ENCODE data around the gene ZNF227.
"Not testable (repeated sequence)": the region's sequence is repeated elsewhere in the genome, so short reads cannot be mapped to it uniquely, and the experiment has no call there.

Gene ZNF227

DNA sequence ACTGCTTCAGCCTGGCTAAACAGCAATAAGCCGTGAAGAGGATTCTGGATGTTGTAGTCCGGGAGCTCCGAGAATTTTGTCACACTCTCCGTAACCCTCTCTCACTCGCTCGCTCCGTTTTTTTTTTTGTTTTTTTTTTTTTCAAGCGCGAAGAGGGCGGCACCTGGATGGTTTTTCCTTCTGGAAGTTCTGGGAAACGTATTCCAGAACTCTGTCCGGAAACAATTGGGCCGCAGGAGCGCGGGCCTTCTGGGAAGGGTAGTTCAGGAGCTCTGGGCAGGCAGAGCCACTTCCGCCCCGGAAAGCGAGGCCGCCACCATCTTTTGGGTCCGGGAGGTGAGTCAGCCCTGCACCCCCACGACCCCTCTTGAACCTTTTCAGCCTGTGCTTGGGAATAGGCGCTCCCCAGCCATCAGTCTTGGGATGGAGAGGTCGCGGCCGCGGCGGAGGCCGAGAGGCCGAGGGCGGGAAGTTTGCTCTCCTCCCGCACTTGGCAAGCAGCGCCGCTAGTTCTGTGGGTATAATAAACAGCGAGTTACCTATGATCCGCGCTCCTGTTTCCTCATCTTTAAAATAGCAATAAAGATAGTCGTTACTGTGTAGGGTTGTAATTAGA is at the start of gene ZNF227:
Gene ZNF227, plus strand, starts transcription at position 283 of the 616 bp plus-strand sequence. CDS start 5,261 bp downstream, outside the sequence.
- peaks cover 5% of the 10 kb centered on the region for H3K9me3 Mint-ChIP-seq
- peaks cover 39% of the 10 kb centered on the region for H3K4me1 Mint-ChIP-seq
- peaks cover 24% of the 10 kb centered on the region for H3K36me3 Mint-ChIP-seq
- H3K4me3 Mint-ChIP-seq = peak within 1 kb of the TSS; percentile 94
- no peaks in the 10 kb centered on the region for H3K27me3 Mint-ChIP-seq
- H3K27ac Mint-ChIP-seq = peak within 1 kb of the TSS; percentile 92

DNA sequence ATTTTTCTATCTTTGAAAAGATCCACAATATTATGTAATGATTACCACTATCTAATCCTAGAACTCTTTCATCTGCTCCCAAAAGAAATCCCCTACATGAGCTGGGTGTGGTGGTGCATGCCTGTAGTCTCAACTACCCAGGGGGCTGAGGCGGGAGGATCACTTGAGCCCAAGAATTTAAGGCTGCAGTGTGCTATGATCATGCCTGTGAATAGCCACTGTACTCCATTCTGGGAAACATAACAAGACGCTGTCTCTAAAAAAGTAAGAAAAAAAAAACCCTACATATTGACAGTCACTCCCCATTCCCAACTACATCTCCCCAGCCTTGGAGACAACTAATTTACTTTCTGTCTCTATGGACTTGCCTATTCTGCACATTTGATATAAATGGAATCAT is 48.5 kb upstream of the ZNF227 start:
- Mint-ChIP-seq H3K27me3 (no peaks in the 10 kb centered on the region), H3K36me3 (peaks cover 31% of the 10 kb centered on the region), H3K27ac (no peak overlapping the region), H3K9me3 (peaks cover 22% of the 10 kb centered on the region), H3K4me3 (no peak overlapping the region), H3K4me1 (peaks cover 33% of the 10 kb centered on the region)

DNA sequence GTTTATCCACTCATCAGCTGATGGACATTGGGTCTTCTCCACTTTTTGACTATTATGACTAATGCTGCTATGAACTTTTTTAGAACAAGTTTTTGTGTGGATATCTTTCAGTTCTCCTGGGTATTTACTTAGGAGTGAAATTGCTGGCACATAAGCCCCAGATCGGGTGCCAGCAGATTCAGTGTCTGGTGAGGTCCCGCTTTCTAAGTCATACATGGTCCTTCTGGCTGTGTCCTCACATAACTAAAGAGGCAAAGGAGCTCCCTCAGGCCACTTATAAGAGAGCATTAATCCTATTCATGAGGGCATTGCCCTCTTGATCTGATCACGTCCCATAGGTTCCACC is 48.0 kb upstream of the ZNF227 start:
- H3K36me3 Mint-ChIP-seq = peaks cover 33% of the 10 kb centered on the region
- no peaks in the 10 kb centered on the region for H3K27me3 Mint-ChIP-seq
- H3K4me1 Mint-ChIP-seq = peaks cover 34% of the 10 kb centered on the region
- H3K27ac Mint-ChIP-seq = peak overlapping the region; percentile 99
- H3K4me3 Mint-ChIP-seq = peak overlapping the region; percentile 99
- peaks cover 22% of the 10 kb centered on the region for H3K9me3 Mint-ChIP-seq

DNA sequence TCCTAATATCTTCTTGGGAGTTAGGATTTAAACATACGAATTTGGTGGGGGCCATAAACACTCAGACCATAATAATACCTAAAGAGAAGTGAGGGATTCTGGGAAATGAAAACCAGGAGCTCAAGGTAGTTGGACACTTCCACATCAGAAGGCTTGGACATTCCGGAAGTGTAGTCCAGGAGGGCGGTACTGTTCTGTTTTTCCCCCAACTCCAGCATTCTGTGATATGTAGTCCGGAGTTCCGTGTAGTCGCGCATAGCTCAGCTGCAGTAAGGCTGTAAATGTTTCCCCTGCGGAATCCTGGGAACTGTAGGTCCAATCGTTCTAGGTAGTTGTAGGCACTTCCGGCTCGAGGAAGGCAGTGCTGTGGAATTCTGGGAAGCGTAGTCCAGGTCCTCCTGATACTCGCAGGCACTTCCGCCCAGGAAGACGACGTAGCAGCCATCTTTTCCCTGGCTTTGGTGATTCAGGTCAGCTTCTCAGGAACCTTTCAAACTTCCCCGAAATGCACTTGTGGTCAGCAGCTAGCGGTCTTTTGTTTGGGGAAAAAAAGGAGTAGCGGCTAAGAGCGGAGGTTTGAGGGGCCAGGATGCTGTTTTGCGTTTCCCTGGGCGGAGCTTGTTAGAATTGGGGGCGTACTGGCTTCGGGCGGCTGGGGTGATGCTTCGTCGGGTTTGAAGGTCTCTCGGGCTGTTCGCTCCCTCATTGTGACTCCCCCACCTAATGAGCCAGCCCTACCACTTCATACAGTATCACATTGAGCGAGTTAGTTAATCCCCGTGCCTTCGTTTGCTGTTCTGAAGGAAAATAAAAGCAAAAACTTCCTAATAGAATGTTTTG is 47.4 kb upstream of the ZNF227 start, which contains the start of gene ZNF226:
Gene ZNF226, plus strand, starts transcription at position 428 of the 840 bp plus-strand sequence. CDS start 4,981 bp downstream, outside the sequence.
- Mint-ChIP-seq H3K27ac (peak within 1 kb of the TSS; percentile 99), H3K4me1 (peaks cover 34% of the 10 kb centered on the region), H3K27me3 (no peaks in the 10 kb centered on the region), H3K9me3 (peaks cover 22% of the 10 kb centered on the region), H3K4me3 (peak within 1 kb of the TSS; percentile 99), H3K36me3 (peaks cover 37% of the 10 kb centered on the region)

DNA sequence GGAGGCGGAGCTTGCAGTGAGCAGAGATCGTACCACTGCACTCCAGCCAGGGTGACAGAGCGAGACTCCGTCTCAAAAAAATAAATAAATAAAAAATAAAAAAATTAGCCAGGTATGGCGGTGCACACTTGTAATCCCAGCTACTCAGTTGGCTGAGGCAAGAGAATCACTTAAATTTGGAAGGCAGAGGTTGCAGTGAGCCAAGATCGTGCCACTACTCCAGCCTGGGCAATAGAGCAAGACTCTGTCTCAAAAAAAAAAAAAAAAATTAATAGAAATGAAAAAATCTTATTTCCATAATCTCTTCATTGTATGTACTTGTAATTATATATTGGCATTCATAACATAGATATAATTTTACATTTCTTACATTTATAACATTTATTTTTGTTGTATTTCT is 41.7 kb upstream of the ZNF227 start:
- peaks cover 74% of the 10 kb centered on the region for H3K36me3 Mint-ChIP-seq
- peaks cover 22% of the 10 kb centered on the region for H3K9me3 Mint-ChIP-seq
- not testable (repeated sequence) for H3K4me3 Mint-ChIP-seq, H3K27me3 Mint-ChIP-seq, H3K27ac Mint-ChIP-seq
- peaks cover 22% of the 10 kb centered on the region for H3K4me1 Mint-ChIP-seq

DNA sequence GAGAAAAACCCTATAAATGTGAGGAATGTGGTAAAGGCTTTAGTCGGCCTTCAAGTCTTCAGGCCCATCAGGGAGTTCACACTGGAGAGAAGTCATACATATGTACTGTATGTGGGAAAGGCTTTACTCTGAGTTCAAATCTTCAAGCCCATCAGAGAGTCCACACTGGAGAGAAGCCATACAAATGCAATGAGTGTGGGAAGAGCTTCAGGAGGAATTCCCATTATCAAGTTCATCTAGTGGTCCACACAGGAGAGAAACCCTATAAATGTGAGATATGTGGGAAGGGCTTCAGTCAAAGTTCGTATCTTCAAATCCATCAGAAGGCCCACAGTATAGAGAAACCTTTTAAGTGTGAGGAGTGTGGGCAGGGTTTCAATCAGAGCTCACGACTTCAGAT is 35.7 kb upstream of the ZNF227 start:
- H3K9me3 Mint-ChIP-seq = peaks cover 37% of the 10 kb centered on the region
- no peak overlapping the region for H3K4me3 Mint-ChIP-seq
- H3K36me3 Mint-ChIP-seq = peaks cover 70% of the 10 kb centered on the region
- H3K27me3 Mint-ChIP-seq = no peaks in the 10 kb centered on the region
- H3K4me1 Mint-ChIP-seq = no peaks in the 10 kb centered on the region
- no peak overlapping the region for H3K27ac Mint-ChIP-seq

DNA sequence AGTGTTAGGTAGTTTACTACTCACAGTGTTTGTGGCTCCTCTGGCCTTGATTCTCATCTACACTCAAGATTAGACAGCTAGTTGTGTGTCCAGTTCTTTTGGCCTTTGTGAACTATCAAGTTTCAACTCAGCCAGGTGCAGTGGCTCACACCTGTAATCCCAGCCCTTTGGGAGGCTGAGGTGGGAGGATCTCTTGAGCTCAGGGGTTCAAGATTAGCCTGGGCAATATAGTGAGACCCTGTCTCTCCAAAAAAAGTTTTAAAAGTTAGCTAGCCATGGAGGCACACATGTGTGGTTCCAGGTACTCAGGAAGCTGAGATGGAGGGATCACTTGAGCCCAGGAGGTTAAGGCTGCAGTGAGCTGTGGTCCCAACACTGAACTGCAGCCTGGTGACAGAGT is 31.4 kb upstream of the ZNF227 start:
- H3K27me3 Mint-ChIP-seq = no peaks in the 10 kb centered on the region
- peaks cover 35% of the 10 kb centered on the region for H3K36me3 Mint-ChIP-seq
- H3K4me1 Mint-ChIP-seq = no peaks in the 10 kb centered on the region
- no peak overlapping the region for H3K27ac Mint-ChIP-seq
- H3K4me3 Mint-ChIP-seq = no peak overlapping the region
- H3K9me3 Mint-ChIP-seq = peaks cover 40% of the 10 kb centered on the region

DNA sequence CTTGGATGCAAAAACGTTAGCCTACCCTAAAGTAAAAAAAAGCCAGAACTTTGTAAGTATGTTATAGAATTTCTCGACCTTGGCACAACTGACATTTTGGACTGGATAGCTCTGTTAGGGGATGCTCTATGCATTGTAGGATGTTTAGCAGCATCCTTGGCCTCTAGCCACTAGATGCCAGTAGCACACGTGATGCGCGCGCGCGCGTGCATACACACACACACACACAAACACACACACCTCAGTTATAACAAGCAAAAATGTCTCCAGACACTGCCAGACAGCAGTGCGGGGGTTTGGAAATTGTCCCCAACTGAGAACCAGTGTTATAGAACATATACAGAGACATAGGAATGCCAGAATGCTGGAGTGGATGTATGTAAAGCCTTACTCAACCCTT is 30.2 kb upstream of the ZNF227 start:
- peaks cover 41% of the 10 kb centered on the region for H3K9me3 Mint-ChIP-seq
- no peak overlapping the region for H3K4me3 Mint-ChIP-seq
- H3K27ac Mint-ChIP-seq = no peak overlapping the region
- peaks cover 24% of the 10 kb centered on the region for H3K36me3 Mint-ChIP-seq
- no peaks in the 10 kb centered on the region for H3K27me3 Mint-ChIP-seq
- no peaks in the 10 kb centered on the region for H3K4me1 Mint-ChIP-seq

DNA sequence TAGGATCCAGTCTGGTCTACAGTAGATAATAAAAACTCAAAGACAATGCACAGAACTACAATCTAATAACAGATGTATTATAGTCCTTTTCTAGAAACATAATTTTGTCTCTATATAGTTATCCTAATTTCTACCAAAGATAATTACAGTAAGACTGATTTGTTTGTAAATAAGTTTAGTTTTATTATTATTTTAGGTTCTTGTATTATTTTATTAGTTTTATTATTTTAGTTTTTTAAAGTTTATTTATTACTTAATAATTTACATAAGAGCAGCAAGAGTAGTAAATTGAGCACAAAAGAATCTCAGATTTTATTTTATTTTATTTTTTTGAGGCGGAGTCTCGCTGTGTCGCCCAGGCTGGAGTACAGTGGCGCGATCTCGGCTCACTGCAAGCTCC is 22.3 kb upstream of the ZNF227 start:
- Mint-ChIP-seq H3K27me3 (peaks cover 2% of the 10 kb centered on the region), H3K36me3 (peaks cover 27% of the 10 kb centered on the region), H3K4me3 (no peak overlapping the region), H3K4me1 (no peaks in the 10 kb centered on the region), H3K27ac (no peak overlapping the region), H3K9me3 (peaks cover 48% of the 10 kb centered on the region)

DNA sequence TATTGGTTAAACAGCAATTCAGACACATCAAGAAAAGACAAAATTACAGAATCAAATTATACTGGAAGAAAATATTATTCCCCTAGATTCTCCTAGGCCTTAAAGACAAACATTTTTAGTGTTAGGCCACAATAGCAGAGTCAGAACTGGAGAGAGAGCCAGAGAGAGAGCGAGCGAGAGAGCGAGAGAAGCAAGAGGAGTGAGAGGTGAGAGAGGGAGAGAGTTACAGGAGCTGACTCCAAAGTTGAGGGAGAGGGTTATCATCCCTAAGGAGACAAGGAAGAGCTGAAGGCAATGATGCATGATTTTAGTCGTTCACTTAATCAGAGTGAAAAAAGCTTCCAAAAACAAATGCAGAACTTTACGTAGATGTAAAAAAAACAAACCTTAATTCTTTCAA is 20.2 kb upstream of the ZNF227 start:
- Mint-ChIP-seq H3K27ac (no peak overlapping the region), H3K4me3 (no peak overlapping the region), H3K9me3 (peaks cover 34% of the 10 kb centered on the region), H3K27me3 (peaks cover 4% of the 10 kb centered on the region), H3K4me1 (no peaks in the 10 kb centered on the region), H3K36me3 (peaks cover 29% of the 10 kb centered on the region)

DNA sequence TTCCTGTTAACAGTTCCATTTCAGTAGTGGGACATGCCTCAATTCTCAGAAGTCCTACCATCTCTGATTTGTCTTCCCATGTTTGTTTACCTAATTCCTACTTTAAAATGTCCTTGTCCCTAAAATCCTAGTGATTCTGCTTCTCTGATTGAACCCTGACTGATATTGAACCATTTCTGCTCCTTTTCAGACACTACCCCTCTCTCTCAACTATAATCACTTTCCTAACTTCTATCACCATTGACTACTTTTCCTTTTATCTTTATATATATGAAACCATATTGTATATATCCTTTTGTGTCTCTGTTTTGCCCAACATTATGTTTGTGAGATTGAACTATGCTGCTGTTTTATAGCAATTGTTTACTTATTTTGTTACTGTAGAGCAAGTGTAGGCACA is 15.6 kb upstream of the ZNF227 start:
- peaks cover 3% of the 10 kb centered on the region for H3K27me3 Mint-ChIP-seq
- no peak overlapping the region for H3K27ac Mint-ChIP-seq
- H3K9me3 Mint-ChIP-seq = peaks cover 15% of the 10 kb centered on the region
- H3K36me3 Mint-ChIP-seq = peaks cover 19% of the 10 kb centered on the region
- H3K4me1 Mint-ChIP-seq = no peaks in the 10 kb centered on the region
- no peak overlapping the region for H3K4me3 Mint-ChIP-seq

DNA sequence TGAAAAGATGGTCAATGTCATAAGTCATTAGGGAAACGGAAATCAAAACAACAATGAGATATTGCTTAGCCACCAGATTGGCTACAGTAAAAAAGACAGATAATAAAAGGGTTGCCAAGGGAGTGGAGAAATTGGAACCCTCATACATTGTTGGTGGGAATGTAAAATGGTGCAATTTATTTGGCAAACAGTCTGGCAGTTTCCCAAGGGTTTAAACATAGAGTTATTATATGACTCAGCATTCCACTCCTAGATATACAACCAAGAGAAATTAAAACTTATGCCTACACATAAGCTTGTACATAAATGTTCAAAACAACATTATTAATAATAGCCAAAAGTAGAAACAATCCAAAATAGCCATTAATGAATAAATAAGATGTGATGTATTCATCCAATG is 9.9 kb upstream of the ZNF227 start:
- H3K9me3 Mint-ChIP-seq = peaks cover 30% of the 10 kb centered on the region
- H3K4me1 Mint-ChIP-seq = peaks cover 6% of the 10 kb centered on the region
- no peak overlapping the region for H3K27ac Mint-ChIP-seq
- peaks cover 16% of the 10 kb centered on the region for H3K36me3 Mint-ChIP-seq
- H3K27me3 Mint-ChIP-seq = peaks cover 9% of the 10 kb centered on the region
- no peak overlapping the region for H3K4me3 Mint-ChIP-seq

DNA sequence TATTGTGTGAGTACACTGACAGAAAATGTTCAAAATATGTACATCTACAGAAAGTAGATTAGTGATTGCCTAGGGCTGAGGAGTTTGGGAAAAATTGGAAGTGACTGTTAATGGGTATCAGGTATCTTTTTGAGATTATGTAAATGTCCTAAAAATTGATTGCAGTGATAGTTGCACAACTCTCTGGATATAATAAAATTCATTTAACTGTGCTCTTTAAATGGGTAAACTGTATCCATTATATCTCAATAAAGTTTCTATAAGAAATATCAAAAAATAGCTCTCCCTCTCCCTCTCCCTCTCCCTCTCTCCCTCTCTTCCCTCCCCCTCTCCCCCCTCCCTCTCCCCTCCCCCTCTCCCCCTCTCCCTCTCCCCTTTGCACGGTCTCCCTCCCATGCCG is 9.4 kb upstream of the ZNF227 start:
- H3K27me3 Mint-ChIP-seq = peaks cover 9% of the 10 kb centered on the region
- peaks cover 16% of the 10 kb centered on the region for H3K36me3 Mint-ChIP-seq
- no peak overlapping the region for H3K4me3 Mint-ChIP-seq
- H3K4me1 Mint-ChIP-seq = peaks cover 11% of the 10 kb centered on the region
- no peak overlapping the region for H3K27ac Mint-ChIP-seq
- peaks cover 33% of the 10 kb centered on the region for H3K9me3 Mint-ChIP-seq

DNA sequence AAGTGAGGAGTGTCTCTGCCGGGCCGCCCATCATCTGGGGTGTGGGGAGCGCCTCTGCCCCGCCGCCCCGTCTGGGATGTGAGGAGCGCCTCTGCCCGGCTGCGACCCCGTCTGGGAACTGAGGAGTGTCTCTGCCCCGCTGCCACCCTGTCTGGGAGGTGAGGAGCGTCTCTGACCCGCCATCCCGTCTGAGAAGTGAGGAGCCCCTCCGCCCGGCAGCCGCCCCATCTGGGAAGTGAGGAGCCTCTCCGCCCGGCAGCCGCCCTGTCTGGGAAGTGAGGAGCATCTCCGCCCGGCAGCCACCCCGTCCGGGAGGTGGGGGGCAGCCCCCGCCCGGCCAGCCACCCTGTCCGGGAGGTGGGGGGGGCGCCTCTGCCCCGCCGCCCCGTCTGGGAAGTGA is 8.5 kb upstream of the ZNF227 start:
- not testable (repeated sequence) for H3K27me3 Mint-ChIP-seq, H3K27ac Mint-ChIP-seq, H3K4me3 Mint-ChIP-seq
- H3K36me3 Mint-ChIP-seq = peaks cover 16% of the 10 kb centered on the region
- peaks cover 14% of the 10 kb centered on the region for H3K4me1 Mint-ChIP-seq
- H3K9me3 Mint-ChIP-seq = peaks cover 33% of the 10 kb centered on the region

DNA sequence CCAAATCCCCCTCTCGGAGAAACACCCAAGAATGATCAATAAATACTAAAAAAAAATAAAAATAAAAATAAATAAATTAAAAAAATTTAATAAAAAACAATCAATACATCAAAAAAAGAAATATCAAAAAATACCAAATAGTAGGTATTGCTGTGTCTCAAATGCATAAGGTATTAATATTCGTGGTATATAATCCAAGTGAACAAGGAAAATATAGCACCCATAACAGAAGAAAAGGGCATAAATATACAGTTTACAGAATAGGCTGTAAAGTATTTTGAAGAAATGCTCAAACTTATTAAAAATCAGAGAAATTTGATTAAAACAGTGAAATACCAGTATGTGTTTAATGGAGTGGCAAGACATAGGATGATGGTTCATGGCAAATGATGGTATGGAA is 7.6 kb upstream of the ZNF227 start:
- H3K9me3 Mint-ChIP-seq = peaks cover 33% of the 10 kb centered on the region
- H3K36me3 Mint-ChIP-seq = peaks cover 17% of the 10 kb centered on the region
- no peak overlapping the region for H3K4me3 Mint-ChIP-seq
- peaks cover 8% of the 10 kb centered on the region for H3K27me3 Mint-ChIP-seq
- no peak overlapping the region for H3K27ac Mint-ChIP-seq
- H3K4me1 Mint-ChIP-seq = peaks cover 14% of the 10 kb centered on the region

DNA sequence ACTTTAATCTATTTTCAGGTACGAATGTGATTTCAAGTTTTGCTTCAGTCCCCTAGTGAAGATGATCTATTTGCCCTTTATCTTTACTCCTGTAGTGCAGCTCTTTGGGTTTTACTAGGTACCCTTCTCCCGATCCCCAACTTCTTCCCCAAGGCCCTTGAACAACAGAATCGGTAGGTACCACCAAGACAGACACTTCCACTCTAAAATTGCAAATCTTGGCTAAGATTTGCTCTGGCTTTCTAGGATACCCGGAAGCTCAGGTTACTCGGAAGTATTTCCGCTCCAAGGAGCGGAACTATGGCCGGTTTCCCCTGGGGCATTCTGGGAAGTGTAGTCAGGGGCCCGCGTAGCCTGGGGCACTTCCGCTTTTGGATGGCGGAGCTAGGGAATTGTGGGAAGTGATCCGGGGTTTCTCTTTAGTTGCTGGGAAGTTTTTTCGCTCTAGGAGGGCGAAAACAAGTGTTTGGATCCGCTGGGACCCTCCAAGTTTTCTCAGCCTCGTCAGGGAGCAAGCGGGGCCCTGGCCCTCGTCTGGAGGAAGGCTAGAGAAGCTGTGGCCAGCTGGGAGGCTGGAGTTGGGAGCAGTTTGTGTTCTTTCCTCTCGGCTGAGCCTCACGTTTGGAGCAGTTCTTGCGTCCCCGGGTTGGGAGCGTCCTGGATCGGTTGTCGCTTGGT is 5.1 kb upstream of the ZNF227 start:
- peaks cover 28% of the 10 kb centered on the region for H3K9me3 Mint-ChIP-seq
- peak overlapping the region; percentile 96 for H3K4me3 Mint-ChIP-seq
- peak overlapping the region; percentile 95 for H3K27ac Mint-ChIP-seq

More for the DNA sequence above, 5.1 kb upstream of the ZNF227 start:
- Mint-ChIP-seq H3K4me1 (peaks cover 14% of the 10 kb centered on the region), H3K27me3 (peaks cover 4% of the 10 kb centered on the region), H3K36me3 (peaks cover 14% of the 10 kb centered on the region)
